GM19452 (cell line): ENCODE results near the gene HES6.
A peak's percentile ranks its signal among the peaks of the same experiment; 100 is the strongest.

Experiments
- ATAC-seq: cut with Tn5 transposase; IDR thresholded peaks from one replicate; pipeline ENCODE4 v1.9.1; 2021; ENCODE audit not compliant: unreplicated experiment

HES6 gene

GRCh38 chr2:238256111-238256510 lies 16.3 kb upstream of the HES6 start:
- no peak for ATAC-seq

DNA sequence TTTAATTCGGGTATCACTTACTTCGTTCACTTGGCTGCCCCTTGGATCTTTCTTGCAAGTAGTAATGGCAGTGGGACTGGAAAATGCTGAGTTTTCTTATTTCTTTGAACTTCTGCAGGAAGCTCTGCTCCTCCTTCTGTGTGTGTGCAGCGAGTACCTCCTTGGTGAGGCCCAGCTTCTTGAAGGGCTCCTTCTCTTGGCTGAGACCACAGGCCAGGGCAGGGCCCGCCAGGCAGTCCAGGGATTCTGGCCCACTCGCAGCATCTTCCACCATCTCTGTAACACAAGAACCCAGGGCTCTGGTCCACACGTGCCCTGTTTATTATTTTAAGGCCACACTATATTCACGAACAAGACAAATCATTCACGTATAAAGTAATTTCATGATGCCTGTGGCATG lies 15.8 kb upstream of the HES6 start:
- no peak for ATAC-seq

GRCh38 chr2:238255151-238255551 lies 15.3 kb upstream of the HES6 start:
- ATAC-seq, result no peak

- no peak for ATAC-seq
These were observed 14.4 kb upstream of the HES6 start for GRCh38 chr2:238254095-238254723.

GRCh38 chr2:238252766-238253630 lies 13.2 kb upstream of the HES6 start:
- no peak for ATAC-seq

GRCh38 chr2:238251986-238252385 lies 12.1 kb upstream of the HES6 start:
- ATAC-seq, result no peak

- no peak for ATAC-seq
These were observed 11.5 kb upstream of the HES6 start for GRCh38 chr2:238251331-238251730.

GRCh38 chr2:238250896-238251295 lies 11.1 kb upstream of the HES6 start:
- ATAC-seq, result no peak

GRCh38 chr2:238247841-238248453 lies 8.1 kb upstream of the HES6 start:
- no peak for ATAC-seq

DNA sequence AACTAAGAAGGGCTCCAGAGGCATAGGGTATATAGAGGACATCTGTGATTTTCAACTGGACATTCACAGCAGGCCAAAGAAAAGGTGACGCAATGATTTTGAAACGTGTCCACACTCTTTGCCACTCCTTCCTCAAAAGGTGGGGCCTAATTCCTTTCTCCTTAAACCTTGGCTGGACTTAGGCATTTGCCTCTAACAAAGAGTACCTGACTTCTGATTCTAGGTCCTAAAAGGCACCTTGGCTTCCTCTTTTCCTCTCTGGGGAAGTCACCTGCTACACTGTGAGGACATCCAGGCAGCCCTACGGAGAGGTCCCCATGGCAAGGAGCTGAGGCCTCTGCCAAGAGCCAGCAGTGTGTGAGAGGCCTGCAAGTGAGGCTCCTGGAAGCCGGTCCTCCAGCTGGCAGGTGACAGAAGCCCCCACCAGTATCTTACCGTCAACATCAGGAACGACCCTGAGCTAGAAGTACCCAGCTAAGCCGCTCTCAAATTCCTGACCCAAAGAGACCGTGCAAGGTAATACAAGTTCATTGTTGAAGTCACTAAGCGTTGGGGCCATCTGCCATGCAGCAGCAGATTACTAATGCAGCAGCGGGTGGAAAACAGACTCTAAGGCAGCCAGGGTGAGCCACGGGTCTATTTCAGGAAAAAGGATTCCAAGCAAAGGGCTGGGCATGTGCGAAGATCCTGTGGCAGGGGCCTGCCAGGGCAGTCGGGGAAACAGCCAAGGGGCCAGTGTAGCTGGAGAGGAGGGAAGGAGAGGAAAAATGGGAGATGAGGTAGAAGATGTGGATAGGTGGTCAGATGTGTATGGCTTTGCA lies 7.4 kb upstream of the HES6 start:
- ATAC-seq, result no peak

GRCh38 chr2:238244151-238244550 lies 4.3 kb upstream of the HES6 start:
- no peak for ATAC-seq

DNA sequence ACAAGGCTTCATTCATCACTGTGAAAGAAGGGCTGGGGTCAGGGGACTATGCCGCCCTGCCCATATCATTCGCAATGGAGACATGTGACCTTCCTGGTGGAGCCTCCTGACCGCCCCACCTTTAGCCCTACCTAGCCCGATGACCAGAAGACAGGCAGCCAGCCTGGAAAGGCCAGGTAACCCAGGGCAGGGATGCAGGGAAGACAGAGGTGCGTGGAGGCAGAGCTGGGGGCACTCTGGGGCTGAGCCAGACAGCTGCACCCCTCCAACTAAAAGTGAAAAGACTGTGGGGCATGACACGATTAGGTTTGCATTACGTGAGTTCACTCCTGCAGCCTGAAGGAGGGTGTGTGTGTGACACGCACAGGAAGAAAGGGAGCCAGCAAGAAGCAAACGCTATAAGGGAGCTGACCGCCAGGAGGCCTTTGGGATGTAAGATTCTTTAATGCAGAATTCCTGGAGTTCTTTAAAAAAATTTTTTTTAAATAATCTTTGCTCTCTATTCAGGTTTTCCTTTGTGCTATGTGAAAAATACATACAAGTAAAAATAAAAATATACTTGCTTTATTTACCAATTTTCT lies 3.7 kb upstream of the HES6 start:
- ATAC-seq, result no peak

DNA sequence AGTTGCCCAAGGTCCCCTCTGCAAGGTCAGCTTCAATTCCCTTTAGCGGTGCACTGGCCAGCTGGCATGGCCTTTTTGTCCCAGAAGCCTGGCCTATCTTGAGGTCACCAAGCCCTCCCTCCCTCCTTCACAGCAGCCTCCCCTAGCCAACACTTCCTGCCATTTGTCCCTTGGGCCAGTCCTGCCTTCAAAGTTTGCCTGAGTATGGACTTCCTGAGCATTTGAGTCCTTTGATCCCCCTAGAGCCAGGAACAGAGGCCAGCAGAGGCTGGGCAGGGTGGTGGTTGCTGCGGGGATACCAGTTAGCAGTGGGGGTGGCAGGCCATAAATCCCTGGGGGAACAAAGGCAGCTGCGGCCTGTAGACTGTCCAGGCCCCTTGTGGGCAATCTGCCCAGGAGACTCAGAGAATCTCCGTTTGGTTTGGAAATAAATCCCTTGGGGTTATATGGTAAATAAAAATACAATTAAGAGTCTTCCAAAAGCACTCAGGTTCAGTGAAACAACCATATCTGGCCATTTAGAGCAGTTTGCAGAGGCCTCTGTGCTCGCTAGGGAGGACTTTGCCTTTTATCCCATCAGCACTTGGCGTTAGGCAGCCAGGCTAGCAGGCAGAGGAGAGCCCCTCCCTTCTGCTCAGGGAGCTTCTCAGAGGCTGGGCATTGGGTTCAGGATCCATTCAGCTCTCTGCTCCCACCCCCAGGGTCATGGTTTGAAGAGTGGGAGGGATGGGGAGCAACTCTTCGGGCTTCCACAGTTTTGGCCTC lies 3.1 kb upstream of the HES6 start:
- ATAC-seq, result no peak

GRCh38 chr2:238241970-238242369 lies 2.1 kb upstream of the HES6 start:
- ATAC-seq, result no peak

DNA sequence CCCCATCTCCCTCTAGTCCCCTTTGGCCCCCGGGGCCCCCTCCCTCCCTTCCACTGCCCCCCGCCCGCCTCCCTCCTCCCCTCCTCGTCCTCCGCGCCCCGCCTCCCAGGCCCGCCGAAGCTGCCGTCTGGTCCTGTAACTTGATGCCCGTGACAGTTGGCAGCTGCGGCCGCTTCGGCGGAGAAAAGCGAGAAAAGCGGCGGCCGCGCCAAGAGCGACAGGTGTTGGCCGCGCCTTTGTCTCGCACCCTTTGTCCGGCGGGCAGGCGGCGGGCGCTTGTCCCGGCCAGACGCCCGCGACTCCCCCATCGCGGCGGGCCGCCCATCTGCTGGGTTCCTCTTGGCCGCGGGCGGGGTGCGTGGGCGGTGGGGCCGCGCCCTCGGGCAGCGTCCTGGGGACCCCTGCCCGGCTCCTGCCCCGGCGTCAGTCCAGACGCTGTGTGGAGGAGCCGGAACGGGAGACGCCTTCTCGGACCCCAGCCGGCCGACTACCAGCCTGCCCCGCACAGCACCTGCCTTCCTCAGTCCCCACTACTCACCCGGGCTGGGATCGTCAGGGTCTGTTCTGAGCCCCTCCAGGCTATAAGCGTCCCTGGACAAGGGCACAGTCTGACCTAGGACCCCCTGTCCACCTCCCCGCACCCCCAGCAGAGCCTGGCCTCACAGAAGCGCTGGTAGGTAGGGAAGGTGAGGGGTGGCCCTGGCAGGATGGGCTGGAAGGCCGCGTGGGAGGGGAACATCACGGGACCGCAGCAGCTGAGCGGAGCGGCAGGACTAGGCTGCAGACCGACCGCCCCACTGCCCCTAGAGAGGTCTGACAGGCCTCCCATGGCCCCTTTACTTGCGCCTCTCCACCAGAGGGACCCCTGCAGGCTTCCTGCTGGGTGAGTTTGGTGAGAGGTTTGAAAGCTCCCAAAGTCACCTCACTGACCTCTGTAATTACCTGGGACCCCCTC lies 1.2 kb upstream of the HES6 start:
- ATAC-seq, result no peak

GRCh38 chr2:238239543-238239862 lies 335 bp downstream of the HES6 start:
- ATAC-seq, result peak; percentile 18

- no peak for ATAC-seq
These were observed 884 bp downstream of the HES6 start for GRCh38 chr2:238238766-238239542.

DNA sequence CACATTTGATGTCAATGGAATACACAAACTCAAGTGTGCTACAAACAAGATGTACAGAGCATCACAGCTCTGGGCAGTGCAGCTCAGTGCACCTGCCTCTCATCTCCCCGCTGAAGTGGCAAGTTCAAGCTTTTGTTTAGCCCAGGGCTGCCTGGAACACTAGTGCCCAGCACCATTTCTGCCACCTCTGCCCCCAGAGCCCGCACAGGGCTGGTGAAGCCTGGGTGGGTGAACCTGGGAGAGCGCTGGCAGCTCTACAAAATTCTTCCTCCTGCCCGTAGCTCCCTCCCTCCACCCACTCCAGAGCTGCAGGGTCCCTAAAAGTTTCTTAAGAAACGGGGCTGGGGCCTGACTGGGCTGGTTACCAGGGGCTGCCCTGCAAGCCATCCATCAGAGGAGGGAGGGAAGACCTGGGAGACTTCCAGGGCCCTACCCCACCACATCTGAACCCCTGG lies 1.5 kb downstream of the HES6 start:
- no peak for ATAC-seq
